Measurements from ENCODE around the gene UBE2I.
A peak's percentile ranks its signal among the peaks of the same experiment; 100 is the strongest.
"Not testable (repeated sequence)": the region's sequence is repeated elsewhere in the genome, so short reads cannot be mapped to it uniquely, and the experiment has no call there.

UBE2I gene

GRCh38 chr16:1308977-1309885, at the start of gene UBE2I:
Gene UBE2I, plus strand, starts transcription at chr16:1309636. Its CDS starts 4,395 bp downstream, at chr16:1314031.
- DNase-seq = peak; percentile 95

DNA sequence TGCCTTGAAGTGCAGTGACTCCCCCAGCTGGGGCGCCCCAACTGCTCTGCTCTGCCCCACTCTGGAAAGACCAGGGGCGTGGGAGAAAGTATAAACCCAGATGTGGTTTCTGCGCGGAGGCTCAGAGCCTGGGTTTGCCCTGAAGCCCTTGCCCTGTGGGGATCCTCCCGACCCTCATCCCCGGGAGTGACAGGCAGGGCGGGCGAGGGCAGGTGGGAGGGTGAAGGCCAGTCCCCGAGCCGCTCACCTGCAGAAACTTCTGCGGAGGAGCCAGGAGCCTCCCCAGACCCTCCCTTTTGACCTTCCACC, 49.7 kb upstream of the UBE2I start:
- no peak for DNase-seq

GRCh38 chr16:1260101-1260680, 49.2 kb upstream of the UBE2I start:
- no peak for DNase-seq

DNA sequence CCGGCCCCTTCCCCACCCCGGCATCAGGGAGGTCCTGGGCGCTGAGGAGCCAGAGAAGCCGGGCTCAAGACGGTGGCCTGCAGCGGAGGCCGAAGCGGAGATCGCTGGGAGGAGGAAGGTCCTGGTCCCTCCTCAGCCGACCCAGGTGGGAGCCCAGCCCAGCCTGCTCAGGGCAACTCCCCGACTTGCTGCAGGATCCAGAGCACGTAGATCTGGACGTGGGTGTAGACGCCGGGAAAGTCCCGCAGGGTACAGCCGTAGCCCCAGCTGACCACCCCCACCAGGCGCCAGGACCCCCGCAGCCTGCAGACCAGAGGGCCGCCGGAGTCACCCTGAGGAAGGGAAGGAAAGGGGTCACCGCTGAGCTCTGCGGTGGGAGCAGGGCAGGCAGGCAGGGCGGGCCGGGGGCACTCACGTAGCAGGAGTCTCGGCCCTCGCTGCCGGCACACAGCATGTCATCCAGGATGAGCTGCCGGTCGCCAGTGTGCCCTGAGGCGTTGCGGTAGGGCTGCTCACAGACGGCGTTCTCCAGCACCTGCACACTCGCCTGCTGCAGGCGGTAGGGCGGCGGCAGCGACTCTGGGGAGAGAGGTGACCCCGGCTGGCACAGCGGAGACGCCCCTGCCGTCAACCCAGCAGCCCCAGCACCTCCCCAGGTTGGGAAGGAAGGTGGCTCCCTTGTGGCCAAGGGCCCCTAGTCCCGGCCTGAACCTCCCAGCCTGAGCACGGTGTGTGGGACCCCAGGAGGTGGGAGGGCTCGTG, 48.1 kb upstream of the UBE2I start:
- no peak for DNase-seq

- DNase-seq = no peak
These were observed 47.1 kb upstream of the UBE2I start for GRCh38 chr16:1262210-1262845.

GRCh38 chr16:1262846-1263221, 46.6 kb upstream of the UBE2I start:
- no peak for DNase-seq

DNA sequence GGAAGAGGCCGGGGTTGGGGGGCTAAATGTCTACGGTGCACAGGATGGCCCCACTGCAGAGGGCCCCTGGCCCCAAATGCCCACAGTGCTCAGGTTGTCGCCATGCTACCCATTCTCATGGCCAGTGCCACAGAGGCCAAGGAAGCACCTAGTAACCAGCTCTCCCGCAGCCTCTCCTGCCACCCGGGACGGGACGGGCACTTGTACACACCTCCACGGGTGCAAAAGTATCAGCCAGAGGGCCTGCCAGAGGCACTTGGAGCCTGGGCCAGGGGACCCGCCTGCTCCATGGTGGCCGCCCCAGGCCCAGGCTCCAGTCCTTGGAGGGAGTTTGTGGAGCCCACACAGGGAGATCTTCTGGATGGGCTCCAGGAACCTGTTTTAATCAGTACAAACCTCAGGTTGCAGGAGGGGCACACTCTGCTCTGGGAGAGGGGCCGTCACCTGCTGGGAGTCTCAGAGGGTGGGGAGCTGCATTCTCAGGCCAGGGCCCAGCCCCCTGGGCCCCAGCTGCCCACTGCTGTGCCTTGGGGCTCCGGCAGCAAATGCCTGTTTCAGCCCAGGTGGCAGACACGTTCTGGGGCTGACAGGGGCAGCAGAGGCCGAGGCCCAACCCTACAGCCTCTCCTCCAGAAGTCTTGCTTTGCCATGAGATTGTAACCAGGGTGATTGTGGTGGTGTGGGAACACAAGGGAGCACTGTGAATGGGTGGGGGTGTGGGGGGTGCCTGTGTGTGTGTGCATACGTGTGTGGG, 45.7 kb upstream of the UBE2I start:
- DNase-seq = no peak

DNA sequence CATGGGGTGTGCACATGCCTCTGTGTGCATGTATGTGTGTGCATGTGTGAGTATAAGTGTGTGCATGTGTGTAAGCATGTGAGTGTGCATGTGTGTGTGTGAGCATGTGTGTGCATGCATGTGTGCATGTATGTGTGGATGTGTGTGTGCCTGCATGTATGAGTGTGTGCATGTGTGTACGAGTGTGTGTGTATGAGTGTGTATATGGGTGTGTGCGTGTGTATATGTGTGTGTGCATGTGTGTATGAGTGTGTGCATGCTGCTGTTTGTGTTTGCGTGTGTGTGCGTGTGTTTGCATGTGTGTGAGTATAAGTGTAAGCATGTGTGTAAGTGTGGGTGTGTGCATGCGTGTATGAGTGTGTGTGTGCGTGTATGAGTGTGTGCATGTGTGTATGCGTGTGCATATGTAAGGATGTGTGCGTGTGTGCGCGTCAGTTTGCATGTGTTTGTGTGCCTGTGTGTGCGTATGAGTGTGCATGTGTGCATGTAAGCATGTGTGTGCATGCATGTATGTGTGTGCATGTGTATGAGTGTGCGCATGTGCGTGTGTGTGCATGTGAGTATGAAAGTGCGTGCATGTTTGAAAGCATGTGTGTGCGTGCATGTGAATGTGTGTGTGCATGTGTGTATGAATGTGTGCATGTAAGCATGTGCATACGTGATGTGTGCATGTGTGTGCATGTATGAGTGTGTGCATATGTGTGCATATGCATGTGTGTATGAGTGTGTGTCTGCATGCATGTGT, 44.9 kb upstream of the UBE2I start:
- no peak for DNase-seq

DNA sequence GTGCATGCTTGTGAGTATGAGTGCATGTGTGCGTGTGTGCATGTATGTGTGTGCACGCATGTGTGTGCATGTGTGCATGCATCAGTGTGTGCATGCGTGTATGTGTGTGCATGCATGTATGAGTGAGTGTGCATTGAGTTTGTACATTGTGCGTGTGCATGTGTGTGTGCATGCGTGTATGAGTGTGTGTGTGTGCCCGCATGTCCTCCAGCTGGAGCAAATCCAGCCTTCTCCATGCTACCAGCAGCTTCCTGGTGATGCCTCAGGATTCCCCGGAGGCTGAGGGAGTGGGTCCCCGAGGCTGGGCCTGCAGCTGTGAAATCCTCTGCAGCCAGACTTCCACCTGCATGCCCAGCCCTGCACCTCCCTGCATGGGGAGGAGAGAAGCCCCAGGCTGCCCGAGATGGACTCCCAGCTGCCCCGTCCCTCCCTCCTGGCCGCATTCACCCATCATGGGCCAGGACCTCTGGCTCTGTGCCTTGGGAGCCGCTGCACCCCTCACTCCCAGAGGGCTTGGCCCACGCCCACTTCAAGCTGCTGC, 44.3 kb upstream of the UBE2I start:
- no peak for DNase-seq

DNA sequence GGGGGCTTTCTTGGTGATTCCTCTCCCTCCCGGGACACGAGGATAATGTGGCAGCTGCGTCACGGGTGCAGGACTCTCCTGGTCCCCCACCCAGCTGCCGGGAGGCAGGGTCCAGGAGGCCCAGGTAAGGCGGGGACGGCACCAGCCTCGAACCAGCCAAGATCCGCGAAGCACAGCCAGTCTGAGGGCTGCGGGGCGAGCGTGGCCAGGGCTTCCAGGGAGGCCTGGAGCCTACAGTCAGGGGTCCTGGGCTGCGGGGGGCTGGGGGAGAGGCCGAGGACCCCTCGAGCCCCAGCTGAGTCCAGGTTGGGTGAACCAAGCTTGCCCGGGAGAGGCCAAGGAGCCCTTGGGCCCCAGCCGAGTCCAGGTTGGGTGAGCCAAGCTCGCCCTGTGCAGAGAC, 43.6 kb upstream of the UBE2I start:
- DNase-seq = no peak

DNA sequence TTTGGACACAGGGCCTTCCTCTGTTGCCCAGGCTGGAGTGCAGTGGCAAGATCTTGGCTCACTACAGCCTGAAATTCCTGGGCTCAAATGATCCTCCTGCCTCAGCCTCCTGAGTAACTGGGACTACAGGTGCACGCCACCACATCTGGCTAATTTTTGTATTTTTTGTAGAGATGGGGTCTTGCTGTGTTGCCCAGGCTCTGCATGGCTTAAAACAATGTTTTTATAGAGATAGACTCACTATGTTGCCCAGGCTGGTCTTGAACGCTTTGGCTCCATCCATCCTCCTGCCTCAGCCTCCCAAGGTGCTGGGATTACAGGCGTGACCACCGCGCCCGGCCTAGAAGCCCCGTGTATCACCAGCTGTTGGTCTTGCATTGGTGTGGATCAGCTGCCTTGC, 40.0 kb upstream of the UBE2I start:
- not testable (repeated sequence) for DNase-seq

DNA sequence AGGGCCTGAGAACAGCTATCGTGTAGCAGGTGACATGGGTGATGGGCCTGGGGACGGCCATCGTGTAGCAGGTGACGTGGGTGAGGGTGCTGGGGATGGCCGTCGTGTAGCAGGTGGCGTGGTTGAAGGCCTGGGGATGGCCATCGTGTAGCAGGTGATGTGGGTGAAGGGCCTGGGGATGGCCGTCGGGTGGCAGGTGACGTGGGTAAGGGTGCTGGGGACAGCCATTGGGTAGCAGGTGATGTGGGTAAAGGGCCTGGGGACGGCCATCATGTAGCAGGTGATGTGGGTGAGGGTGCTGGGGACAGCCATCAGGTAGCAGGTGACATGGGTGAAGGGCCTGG, 38.1 kb upstream of the UBE2I start:
- DNase-seq = no peak

DNA sequence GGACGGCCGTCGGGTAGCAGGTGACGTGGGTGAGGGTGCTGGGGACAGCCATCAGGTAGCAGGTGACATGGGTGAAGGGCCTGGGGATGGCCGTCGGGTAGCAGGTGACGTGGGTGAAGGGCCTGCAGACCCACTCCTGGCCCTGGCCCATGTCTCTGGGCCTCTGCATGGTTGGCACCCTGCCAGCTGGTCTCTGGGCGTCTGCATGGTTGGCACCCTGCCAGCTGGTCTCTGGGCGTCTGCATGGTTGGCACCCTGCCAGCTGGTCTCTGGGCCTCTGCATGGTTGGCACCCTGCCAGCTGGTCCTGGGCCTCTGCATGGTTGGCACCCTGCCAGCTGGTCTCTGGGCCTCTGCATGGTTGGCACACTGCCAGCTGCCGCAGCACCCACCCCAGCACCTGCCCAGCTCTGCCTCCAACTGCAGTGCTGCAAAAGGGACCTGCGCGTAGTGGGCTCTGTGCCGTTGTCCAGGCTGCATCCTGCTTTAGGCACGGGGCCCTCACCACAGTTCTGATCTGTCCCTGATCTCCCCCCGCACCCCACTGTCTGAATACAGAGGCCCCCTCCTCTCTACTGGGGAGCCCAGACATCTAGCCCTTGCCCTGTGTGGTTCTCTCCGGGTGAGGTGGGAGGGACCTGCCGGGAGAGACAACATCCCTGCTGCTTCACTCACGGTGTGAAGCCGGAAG, 37.6 kb upstream of the UBE2I start:
- not testable (repeated sequence) for DNase-seq

- DNase-seq = no peak
These were observed 36.8 kb upstream of the UBE2I start for GRCh38 chr16:1272453-1273198.

- DNase-seq = no peak
These were observed 35.6 kb upstream of the UBE2I start for GRCh38 chr16:1273816-1274215.

GRCh38 chr16:1274767-1275166, 34.7 kb upstream of the UBE2I start:
- DNase-seq = no peak

GRCh38 chr16:1275791-1276579, 33.5 kb upstream of the UBE2I start:
- no peak for DNase-seq

GRCh38 chr16:1276580-1276878, 32.9 kb upstream of the UBE2I start:
- no peak for DNase-seq

DNA sequence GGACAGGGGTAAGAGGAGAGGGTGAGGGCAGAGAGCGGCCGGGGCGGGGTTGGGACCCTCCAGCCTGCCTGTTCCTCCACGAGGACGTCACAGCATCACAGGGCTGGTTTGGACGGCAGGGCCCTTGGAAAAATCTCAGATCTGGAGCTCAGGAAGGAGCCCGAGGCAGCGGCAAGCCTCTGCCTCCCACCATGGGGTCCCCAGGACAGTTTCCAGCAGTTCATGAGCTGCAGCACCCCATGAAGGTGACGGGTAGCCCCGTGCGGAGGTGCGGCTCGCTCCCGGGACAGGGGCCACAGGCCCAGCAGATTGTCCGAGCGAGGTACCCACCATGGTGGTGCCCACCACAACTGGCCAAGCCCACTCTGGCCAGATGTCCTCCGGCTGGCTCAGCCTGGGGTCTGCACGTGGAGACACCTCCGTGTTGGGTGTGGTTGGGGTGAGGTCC, 32.3 kb upstream of the UBE2I start:
- no peak for DNase-seq
